ENCODE data around the gene BACH2.
A peak's percentile ranks its signal among the peaks of the same experiment; 100 is the strongest.

The BACH2 gene

DNA sequence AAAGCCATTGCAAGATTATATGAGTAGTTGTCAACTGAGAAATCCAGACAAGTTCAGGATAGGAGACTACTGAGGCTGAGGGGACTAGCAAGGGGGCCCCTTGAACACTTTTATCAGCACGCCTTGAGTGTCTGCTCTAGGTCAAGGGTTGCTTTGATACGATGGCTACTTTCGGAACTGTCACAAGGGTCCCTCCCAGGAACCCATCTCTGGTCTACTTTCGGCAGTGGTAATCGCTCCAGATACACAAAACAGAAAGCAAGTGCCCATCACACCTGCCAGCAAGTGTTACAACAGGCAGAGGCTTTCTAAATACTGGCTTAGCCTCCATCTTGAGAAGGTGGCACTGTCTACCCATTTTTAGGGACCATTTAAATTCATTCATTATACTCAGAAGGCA is 341.3 kb downstream of the BACH2 start:
- H3K4me3 ChIP-seq (ENCODE audit: low read length), result no peak overlapping the region
- TF ChIP-seq CTCF (IDR thresholded peaks at IDR 0.05; ENCODE audit: insufficient read depth, low read depth, low read length, missing control alignments), result no peak
- no peak for DNase-seq (ENCODE audit: low read depth)

DNA sequence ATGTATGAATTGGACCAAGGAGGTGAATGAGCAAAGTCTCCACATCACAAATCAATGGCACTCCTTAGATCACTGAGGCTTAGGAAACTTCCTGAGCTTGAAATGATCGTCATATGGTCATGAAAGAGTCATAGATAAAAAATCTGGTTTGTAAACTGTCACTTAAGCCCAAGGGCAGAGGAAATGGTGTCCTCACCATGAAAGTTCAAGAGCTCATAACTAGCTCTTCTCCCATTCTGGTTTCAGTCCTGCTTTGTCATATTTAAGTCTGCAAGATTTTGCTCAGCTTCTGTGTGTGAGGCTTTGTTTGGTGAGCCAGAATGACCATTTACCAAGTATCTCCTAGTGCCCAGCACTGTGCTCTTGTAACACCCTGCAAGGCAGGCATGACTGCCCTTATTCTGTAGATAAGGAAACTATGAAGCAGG is 341.9 kb downstream of the BACH2 start:
- DNase-seq (ENCODE audit: low read depth), result peak; percentile 34
- no peak overlapping the region for H3K4me3 ChIP-seq (ENCODE audit: low read length)
- no peak for TF ChIP-seq CTCF (IDR thresholded peaks at IDR 0.05; ENCODE audit: insufficient read depth, low read depth, low read length, missing control alignments)

DNA sequence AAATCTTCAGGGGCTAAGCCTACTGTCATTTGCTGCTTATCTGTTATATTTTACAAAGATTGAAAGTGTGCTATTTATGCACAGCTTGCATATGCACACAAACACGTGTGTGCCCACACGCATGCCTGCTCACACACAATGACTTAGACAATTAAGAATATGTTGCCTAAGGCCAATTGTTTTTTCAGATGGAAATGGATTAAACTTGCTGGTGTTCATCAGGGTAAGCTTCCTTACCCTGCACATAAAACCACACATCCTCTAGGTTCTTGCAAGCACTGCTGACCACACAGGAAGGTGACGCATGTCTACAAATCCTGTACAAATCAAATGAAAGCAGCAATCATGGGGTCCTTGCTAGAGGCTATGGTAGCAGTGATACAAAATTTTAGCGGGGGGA is 344.0 kb downstream of the BACH2 start:
- no peak overlapping the region for H3K4me3 ChIP-seq (ENCODE audit: low read length)
- no peak for TF ChIP-seq CTCF (IDR thresholded peaks at IDR 0.05; ENCODE audit: insufficient read depth, low read depth, low read length, missing control alignments)
- DNase-seq (ENCODE audit: low read depth), result peak; percentile 83

- TF ChIP-seq CTCF (IDR thresholded peaks at IDR 0.05; ENCODE audit: insufficient read depth, low read depth, low read length, missing control alignments), result no peak
- H3K4me3 ChIP-seq (ENCODE audit: low read length), result no peak overlapping the region
- no peak for DNase-seq (ENCODE audit: low read depth)
These were observed 344.5 kb downstream of the BACH2 start for GRCh38 chr6:89952105-89952671.

- TF ChIP-seq CTCF (IDR thresholded peaks at IDR 0.05; ENCODE audit: insufficient read depth, low read depth, low read length, missing control alignments), result peak; percentile 20
- H3K4me3 ChIP-seq (ENCODE audit: low read length), result no peak overlapping the region
- DNase-seq (ENCODE audit: low read depth), result peak; percentile 68
These were observed 345.0 kb downstream of the BACH2 start for GRCh38 chr6:89951574-89952104.

- H3K4me3 ChIP-seq (ENCODE audit: low read length), result no peak overlapping the region
- peak; percentile 97 for DNase-seq (ENCODE audit: low read depth)
- TF ChIP-seq CTCF (IDR thresholded peaks at IDR 0.05; ENCODE audit: insufficient read depth, low read depth, low read length, missing control alignments), result no peak
These were observed 345.7 kb downstream of the BACH2 start for GRCh38 chr6:89950879-89951391.

- DNase-seq (ENCODE audit: low read depth), result no peak
- no peak overlapping the region for H3K4me3 ChIP-seq (ENCODE audit: low read length)
- no peak for TF ChIP-seq CTCF (IDR thresholded peaks at IDR 0.05; ENCODE audit: insufficient read depth, low read depth, low read length, missing control alignments)
These were observed 346.2 kb downstream of the BACH2 start for GRCh38 chr6:89950446-89950845.
